ENCODE measurements around the gene TMEM151B.

The TMEM151B gene

DNA sequence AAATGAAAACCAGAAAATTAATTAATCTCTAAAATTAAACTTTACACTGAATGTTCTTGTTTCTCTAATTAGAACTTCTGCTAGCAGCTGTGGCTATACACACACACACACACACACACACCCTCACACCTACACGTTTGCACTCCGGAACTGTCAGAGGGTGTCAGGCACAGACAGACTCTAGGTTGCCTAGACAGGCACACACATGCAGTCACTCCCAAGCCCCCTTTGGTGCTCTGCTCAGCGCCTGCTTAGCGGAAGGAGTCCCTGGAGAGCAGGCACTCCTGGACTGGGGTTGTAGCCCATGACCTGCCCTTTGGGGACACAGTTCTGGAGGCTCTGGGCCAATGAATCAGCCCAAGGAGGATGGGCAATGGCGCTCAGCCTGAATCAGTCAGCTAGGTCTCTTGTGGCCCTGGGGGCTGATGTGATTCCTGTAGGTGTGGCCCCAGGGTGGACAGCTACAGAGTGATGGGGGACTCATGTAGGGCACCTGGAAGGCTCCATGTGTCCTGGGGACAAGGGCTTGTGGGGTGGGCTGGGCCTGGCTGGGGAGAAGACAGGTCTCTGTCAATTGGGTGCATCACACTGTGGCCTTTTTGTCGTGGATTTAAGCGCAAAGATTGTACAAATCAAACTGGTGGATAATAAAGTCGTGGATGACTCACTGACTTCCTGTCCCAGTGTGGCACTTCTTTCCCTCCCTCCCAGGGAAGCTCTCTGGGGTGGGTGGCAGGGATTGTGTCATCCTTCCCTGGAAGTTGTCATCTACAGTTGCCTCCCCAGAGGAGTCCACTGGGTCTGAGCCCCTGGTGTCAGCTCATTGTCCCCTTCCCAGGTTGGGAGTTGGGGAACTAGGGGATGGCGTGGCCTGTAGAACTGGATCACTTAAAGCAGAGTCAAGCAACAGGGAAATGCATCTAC, 8.8 kb downstream of the TMEM151B start:
- peak; percentile 44 for DNase-seq (ENCODE audit: low read depth)

DNA sequence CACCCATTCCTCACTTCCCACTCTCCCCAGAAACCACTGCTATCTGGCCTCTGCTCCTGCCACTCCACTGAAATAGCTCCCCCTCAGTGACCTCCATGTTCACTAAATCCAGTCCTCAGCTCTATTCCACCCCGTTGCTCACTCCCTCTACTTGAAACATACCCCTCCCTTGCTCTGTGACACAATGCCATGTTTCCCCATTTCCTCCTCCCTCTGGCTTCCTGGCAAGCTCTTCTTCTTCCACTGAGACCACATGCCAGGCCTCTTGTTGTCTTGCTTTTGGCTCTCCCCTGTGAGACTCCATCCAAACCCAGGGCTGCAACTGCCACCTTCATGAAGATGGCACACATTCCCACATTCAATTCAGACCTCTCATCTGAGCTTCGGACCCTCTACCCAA, 13.9 kb downstream of the TMEM151B start:
- no peak for DNase-seq (ENCODE audit: low read depth)

GRCh38 chr6:44284867-44285266, 14.6 kb downstream of the TMEM151B start:
- DNase-seq (ENCODE audit: low read depth), result no peak

- peak; percentile 49 for DNase-seq (ENCODE audit: low read depth)
These were observed 15.5 kb downstream of the TMEM151B start for GRCh38 chr6:44285552-44286284.

DNA sequence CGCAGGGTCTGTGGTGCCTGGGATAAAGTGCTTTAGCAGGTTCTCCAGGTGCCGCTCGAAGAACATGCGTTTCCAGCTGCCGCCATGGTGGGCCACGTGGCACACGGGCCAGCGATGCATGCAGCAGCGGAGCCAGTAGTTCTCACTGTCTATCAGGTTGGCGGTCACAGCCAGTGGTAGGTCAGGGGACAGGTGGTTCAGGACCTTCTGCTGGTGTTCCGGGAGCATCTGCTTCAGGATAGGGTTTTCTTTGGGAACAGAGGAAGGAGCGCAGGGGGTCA, 16.0 kb downstream of the TMEM151B start:
- no peak for DNase-seq (ENCODE audit: low read depth)

- no peak for DNase-seq (ENCODE audit: low read depth)
These were observed 16.5 kb downstream of the TMEM151B start for GRCh38 chr6:44286747-44287146.

- no peak for DNase-seq (ENCODE audit: low read depth)
These were observed 19.5 kb downstream of the TMEM151B start for GRCh38 chr6:44289726-44290260.

DNA sequence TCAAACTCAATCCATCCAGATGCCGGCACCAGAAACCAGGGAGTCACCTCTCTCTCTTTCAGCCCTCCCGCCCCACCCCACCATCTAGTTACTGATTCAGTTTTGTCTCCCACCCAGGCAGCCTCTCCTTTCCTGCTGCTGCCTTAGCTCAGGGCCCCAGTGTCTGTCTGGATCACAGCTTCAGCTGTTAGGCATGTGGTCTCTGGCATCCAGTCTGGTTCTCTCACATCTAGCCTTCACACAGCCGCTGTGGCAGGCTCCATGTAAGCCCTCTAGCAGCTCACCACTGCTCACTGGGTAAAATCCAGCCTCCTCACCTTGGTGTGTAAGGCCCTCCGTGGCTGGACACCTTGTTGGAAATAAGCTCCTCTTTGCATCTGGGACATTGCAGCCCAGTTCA, 21.6 kb downstream of the TMEM151B start:
- DNase-seq (ENCODE audit: low read depth), result no peak

DNA sequence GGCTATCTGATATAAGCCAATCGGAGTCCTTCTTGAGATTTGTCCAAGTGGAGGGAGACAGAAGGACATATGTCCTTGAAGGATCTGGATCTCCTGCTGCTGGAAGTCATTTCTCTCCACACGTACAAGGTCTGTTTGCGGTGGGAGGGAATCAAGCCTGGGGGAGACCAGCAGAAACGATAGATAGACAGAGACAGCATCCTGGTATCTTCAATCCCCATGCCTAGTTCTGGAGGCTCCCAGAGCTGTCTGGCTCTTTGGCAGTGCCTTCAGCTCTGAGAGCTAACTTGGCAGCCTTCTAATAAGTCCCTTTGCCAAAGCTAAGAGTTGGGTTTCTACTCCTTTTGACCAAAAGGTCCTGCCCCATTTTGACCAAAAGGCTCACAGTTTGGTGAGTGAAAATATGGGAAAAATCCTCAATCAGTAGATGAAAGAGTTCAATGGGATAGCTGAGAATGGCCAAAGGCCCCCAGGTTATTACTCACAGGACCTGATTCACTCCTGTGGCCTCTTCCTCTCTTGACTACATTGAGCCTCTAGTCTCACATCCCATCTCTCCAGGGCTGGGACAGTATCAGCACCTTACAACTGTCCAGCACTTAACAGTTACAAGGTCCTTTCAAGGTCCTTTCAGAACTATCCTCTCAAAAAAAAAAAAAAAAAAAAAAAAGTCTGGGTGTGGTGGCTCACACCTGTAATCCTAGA, 22.6 kb downstream of the TMEM151B start:
- DNase-seq (ENCODE audit: low read depth), result no peak

DNA sequence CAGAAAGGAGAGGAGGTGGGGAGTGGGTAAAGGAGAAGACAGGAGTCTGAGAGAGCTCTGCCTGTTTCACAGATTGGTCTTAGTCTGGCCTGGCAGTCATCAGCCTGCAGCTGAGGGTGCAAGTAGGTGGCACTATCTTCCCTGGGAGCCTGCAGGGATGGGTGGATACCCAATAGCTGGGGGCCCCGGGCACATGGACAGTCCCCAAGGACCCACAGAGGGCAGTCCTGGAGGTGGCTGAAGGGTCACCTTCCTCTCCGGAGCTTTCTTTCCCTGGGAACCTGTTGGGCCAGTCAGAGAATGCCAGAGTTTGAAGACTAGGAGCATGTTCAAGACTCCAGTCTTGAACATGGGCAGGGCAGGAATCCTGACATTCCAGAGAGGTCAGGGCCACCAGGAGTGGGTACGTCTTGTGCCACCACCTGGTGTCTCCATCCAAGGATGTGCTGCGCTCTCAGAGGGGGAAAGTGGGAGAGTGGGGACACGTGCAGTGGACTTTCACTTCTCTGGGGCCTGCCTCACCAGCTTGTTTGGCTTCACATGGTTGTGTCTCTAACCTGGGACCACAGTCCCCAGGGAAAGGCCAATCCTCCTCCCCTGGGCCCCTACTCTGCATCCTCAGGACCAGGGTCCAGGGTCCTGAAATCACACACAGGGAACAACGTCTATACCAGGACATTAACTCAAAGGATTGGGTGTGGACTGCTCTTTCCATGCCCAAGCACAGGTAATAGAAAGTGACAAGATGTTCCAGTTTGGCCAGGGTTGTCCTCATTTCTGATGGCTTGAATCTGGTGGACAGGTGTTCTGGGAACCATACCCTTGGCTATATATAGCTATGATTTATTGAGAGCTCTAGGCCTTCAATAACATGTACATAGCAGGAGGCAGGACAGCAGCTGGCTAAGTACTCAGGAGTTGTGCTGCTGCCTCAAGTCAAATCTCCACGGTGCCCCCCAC, 24.9 kb downstream of the TMEM151B start:
- no peak for DNase-seq (ENCODE audit: low read depth)

DNA sequence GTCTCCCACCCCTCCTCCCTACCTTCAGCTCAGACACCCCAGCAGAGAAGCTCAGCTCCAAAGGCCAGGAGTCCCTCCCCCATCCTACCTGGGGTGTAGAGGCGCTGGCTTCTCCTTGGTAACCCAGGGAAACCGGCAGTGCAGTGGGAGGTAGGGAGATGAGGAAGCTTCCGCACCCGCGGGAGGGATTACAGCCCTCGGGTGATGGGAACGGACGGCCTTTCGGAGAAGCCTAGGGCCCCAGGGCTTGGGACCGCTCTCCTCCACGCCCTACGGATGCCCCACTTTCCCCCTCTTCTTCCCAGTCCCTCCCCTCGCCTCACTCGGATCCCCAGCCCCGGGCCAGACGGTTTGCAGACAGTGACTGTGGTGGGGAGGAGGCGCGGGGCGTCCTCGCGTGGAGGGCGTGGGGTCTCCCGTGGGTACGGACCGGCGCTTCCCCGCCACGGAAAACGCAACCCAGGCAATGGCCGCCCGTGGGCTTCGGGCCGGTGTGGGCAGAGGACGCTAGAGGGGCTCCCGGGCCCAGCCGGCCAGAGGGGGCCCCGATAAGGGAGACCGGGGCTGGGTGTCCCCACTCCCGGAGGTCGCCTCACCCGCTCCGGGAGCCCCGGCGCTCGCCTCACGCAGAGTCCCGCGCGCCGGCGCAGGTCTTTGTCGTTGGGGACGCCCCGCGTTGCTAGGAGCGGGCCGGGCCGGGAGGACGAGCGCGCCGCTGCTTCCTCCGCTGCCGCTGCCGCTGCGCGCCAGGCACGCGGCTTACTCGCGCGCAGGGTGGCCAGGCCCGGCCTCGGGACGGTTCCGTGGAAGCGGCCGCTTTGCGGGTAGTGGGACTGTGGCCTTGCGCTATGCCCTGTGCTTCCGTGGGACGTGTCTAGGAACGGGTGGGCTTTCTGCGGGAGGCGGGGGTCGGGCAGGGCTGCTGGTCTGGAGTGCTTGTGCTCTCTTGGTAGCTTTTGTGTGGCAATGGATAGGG, 27.1 kb downstream of the TMEM151B start:
- peak; percentile 22 for DNase-seq (ENCODE audit: low read depth)

DNA sequence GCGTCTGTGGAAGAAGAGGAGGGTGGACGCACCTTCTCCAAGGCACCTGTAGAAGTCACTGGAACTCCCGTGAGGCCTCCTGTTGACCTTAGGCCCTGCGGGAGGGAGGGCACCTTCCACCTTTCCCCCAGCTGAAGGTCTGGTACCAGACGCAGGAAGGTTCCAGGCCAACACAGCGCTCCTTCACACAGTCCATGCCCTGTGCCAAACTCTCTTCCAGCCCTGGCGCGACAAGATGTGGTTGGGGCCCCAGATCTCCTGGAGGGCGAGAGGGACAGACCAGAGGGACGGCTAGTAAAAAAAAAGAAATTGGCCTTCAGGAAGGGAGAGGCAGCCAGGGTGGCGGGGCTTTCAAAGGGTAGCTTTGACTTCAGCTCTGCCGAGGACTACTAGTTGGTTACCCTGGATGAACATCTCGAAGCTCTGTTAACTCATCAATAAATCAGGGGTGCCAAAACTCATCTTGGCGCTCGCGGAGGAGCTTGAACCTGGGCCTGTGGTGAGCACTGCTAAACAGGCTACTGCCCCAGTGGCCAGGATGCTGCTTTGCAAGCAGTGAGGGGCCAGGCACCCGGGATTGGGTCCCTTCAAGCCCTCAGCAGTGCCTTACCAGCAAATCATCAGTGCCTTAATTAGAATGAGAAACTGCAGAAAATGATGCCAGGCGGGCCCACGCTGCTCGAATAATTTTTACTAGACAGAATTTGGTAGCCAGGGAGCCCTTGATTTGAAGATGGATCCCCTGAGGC, 28.0 kb downstream of the TMEM151B start:
- no peak for DNase-seq (ENCODE audit: low read depth)

- DNase-seq (ENCODE audit: low read depth), result no peak
These were observed 28.6 kb downstream of the TMEM151B start for GRCh38 chr6:44298864-44299263.

- DNase-seq (ENCODE audit: low read depth), result no peak
These were observed 30.1 kb downstream of the TMEM151B start for GRCh38 chr6:44300292-44300823.

GRCh38 chr6:44301106-44301505, 30.9 kb downstream of the TMEM151B start:
- no peak for DNase-seq (ENCODE audit: low read depth)

DNA sequence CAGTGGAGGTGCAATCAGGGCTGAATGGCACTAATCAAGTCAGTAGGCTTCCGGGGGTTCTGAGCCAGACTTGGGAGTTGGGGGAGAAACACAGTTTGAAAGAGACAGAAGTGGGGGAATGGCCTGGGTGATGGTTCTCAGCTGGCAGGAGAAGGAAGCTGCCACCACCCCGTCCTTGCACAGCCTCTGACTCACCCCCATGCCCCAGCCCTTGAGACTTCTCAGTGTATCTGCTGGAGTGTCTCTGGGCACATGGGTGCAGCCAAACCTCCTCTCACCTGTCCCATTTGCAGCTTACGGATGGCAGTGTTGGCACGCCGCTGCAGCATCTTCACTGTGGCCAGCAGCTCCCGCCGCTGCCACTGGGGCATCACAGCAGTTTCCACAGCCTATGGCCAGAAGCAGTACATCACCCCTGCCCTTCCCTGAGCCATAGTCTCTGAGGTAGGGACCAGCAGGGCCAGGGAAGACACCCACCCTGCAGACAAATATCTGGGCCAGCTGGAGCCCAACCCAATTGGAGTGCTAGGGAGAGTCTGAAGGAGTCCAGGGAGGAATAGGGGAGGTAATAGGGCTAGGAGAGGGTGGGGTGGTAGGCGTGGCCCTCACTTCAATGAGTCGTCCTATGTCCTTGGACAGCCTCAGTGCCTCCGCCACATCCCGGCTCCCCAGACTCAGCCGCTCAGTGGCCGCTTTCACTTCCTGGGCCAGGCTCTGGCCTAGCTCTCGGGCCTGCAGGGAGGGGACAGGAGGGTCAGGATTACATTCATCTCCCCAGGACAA, 31.7 kb downstream of the TMEM151B start:
- no peak for DNase-seq (ENCODE audit: low read depth)

DNA sequence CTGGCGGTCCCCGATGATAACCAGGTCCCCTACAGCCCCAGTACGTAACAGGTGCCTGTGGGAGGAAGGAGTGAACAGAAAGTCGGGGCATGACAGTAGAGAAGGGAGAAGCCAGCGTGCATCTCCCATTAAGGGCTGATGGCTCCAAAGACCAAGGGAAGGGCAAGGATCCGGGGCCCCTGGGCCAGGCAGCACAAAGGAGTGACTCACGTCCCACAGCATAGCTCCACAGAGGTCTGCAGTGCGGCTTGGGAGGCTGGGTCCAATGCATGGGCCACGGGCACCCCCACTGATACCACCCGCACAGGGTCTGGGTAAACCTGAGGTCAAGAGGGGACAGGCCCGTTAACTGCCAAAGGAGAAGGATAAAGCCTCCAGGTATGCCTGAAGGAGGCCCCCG, 32.6 kb downstream of the TMEM151B start:
- DNase-seq (ENCODE audit: low read depth), result no peak

GRCh38 chr6:44303842-44304241, 33.6 kb downstream of the TMEM151B start:
- no peak for DNase-seq (ENCODE audit: low read depth)

All from EH (cell line).